LoVo (cell line): Measurements from ENCODE around the gene CACNB2.
A peak's percentile ranks its signal among the peaks of the same experiment; 100 is the strongest.
"Not testable (repeated sequence)": the region's sequence is repeated elsewhere in the genome, so short reads cannot be mapped to it uniquely, and the experiment has no call there.

ENCODE experiments used
- DNase-seq: peaks from one replicate; pipeline ENCODE4 v3.0.0-alpha.2; 2016; ENCODE audit warnings: low spot score

The CACNB2 gene

GRCh38 chr10:18401416-18402195, 261.4 kb downstream of the CACNB2 start:
- DNase-seq: no peak

- DNase-seq: no peak
Measured at GRCh38 chr10:18402853-18403252, 262.6 kb downstream of the CACNB2 start.

GRCh38 chr10:18404530-18404929, 264.3 kb downstream of the CACNB2 start:
- DNase-seq: no peak

- DNase-seq: peak; percentile 20
Measured at GRCh38 chr10:18406136-18406535, 265.9 kb downstream of the CACNB2 start.

- no peak for DNase-seq
Measured at GRCh38 chr10:18409599-18410397, 269.6 kb downstream of the CACNB2 start.

- no peak for DNase-seq
Measured at GRCh38 chr10:18414061-18414460, 273.8 kb downstream of the CACNB2 start.

GRCh38 chr10:18417950-18418527, 277.8 kb downstream of the CACNB2 start:
- no peak for DNase-seq

- DNase-seq: no peak
Measured at GRCh38 chr10:18418541-18419215, 278.5 kb downstream of the CACNB2 start.

GRCh38 chr10:18419945-18420344, 279.7 kb downstream of the CACNB2 start:
- DNase-seq: no peak

GRCh38 chr10:18421726-18422293, 281.6 kb downstream of the CACNB2 start:
- no peak for DNase-seq

GRCh38 chr10:18423058-18423637, 282.9 kb downstream of the CACNB2 start:
- no peak for DNase-seq

GRCh38 chr10:18424200-18424599, 284.0 kb downstream of the CACNB2 start:
- no peak for DNase-seq

GRCh38 chr10:18429335-18429734, 289.1 kb downstream of the CACNB2 start:
- no peak for DNase-seq

GRCh38 chr10:18436902-18437301, 296.7 kb downstream of the CACNB2 start:
- no peak for DNase-seq

- DNase-seq: no peak
Measured at GRCh38 chr10:18437486-18437885, 297.3 kb downstream of the CACNB2 start.

- DNase-seq: no peak
Measured at GRCh38 chr10:18438361-18439126, 298.3 kb downstream of the CACNB2 start.

GRCh38 chr10:18439601-18440000, 299.4 kb downstream of the CACNB2 start:
- DNase-seq: no peak

- not testable (repeated sequence) for DNase-seq
Measured at GRCh38 chr10:18445635-18446034, 305.4 kb downstream of the CACNB2 start.

GRCh38 chr10:18446205-18446604, 306.0 kb downstream of the CACNB2 start:
- no peak for DNase-seq

GRCh38 chr10:18449611-18450026, 309.4 kb downstream of the CACNB2 start:
- no peak for DNase-seq

- DNase-seq: no peak
Measured at GRCh38 chr10:18450298-18450697, 310.1 kb downstream of the CACNB2 start.
